OCI-LY3 (cell line): Measurements from ENCODE around the gene ESPNL.

ENCODE experiments used
- EZH2phosphoT487 ChIP-seq: fragments of 200-600 bp; shearing (Covaris generic); IDR thresholded peaks from 2 replicates; pipeline ENCODE4 v1.6.1; 2018; ENCODE audit warnings: antibody characterized with exemption, mixed run types, low read depth
- TF ChIP-seq, protein P1 (sequence below): fragments of 200-600, 300-600 bp; sonication (generic); IDR thresholded peaks from 2 replicates; pipeline ENCODE4 v1.5.1; 2014; ENCODE audit warnings: antibody characterized with exemption, low read length, low read depth

DNA sequence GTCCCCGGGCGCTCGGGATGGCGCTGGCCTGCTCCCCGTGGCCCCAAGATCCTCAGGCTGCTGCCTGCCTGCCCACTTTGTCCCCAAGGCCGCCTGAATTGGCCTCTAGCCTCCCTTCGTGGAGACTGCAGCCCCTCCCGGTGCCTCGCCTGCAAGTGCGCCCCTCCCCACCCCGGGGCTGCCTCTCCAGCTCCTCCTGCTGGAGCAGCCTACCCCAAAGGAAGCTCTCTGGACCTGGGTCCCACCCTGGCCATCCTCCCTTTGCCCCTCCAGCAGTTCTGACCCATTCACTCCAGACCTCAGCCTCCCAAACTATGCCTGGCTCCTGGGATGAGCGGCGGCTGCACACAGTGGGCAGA is 6.2 kb downstream of the ESPNL start:
- TF ChIP-seq, protein P1, sequence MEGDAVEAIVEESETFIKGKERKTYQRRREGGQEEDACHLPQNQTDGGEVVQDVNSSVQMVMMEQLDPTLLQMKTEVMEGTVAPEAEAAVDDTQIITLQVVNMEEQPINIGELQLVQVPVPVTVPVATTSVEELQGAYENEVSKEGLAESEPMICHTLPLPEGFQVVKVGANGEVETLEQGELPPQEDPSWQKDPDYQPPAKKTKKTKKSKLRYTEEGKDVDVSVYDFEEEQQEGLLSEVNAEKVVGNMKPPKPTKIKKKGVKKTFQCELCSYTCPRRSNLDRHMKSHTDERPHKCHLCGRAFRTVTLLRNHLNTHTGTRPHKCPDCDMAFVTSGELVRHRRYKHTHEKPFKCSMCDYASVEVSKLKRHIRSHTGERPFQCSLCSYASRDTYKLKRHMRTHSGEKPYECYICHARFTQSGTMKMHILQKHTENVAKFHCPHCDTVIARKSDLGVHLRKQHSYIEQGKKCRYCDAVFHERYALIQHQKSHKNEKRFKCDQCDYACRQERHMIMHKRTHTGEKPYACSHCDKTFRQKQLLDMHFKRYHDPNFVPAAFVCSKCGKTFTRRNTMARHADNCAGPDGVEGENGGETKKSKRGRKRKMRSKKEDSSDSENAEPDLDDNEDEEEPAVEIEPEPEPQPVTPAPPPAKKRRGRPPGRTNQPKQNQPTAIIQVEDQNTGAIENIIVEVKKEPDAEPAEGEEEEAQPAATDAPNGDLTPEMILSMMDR = no peak
- TF ChIP-seq EZH2phosphoT487 = no peak
